ENCODE results near the gene CSMD2.

CSMD2 gene

GRCh38 chr1:33703464-33703863 is 461.6 kb downstream of the CSMD2 start:
- no peak for DNase-seq

GRCh38 chr1:33698361-33699035 is 466.5 kb downstream of the CSMD2 start:
- DNase-seq = no peak

- no peak for DNase-seq
Measured at GRCh38 chr1:33697816-33698215, 467.2 kb downstream of the CSMD2 start.

- no peak for DNase-seq
Measured at GRCh38 chr1:33696962-33697361, 468.1 kb downstream of the CSMD2 start.

GRCh38 chr1:33696311-33696710 is 468.7 kb downstream of the CSMD2 start:
- no peak for DNase-seq

GRCh38 chr1:33692206-33693188 is 472.5 kb downstream of the CSMD2 start:
- no peak for DNase-seq

- DNase-seq = no peak
Measured at GRCh38 chr1:33687000-33687399, 478.0 kb downstream of the CSMD2 start.

GRCh38 chr1:33686551-33686950 is 478.5 kb downstream of the CSMD2 start:
- no peak for DNase-seq

- DNase-seq = no peak
Measured at GRCh38 chr1:33685256-33685655, 479.8 kb downstream of the CSMD2 start.

- no peak for DNase-seq
Measured at GRCh38 chr1:33684396-33685179, 480.4 kb downstream of the CSMD2 start.

GRCh38 chr1:33683913-33684312 is 481.1 kb downstream of the CSMD2 start:
- no peak for DNase-seq

GRCh38 chr1:33682371-33682770 is 482.7 kb downstream of the CSMD2 start:
- DNase-seq = no peak

GRCh38 chr1:33680281-33680840 is 484.7 kb downstream of the CSMD2 start:
- no peak for DNase-seq

GRCh38 chr1:33670567-33670966 is 494.5 kb downstream of the CSMD2 start:
- no peak for DNase-seq

- no peak for DNase-seq
Measured at GRCh38 chr1:33668695-33669094, 496.3 kb downstream of the CSMD2 start.

- no peak for DNase-seq
Measured at GRCh38 chr1:33667386-33668282, 497.4 kb downstream of the CSMD2 start.

GRCh38 chr1:33666616-33667015 is 498.4 kb downstream of the CSMD2 start:
- no peak for DNase-seq

GRCh38 chr1:33661811-33662454 is 503.1 kb downstream of the CSMD2 start:
- DNase-seq = peak; percentile 87

GRCh38 chr1:33660956-33661355 is 504.1 kb downstream of the CSMD2 start:
- DNase-seq = no peak

GRCh38 chr1:33660244-33660643 is 504.8 kb downstream of the CSMD2 start:
- no peak for DNase-seq

- no peak for DNase-seq
Measured at GRCh38 chr1:33659641-33660040, 505.4 kb downstream of the CSMD2 start.

All from NCI-H187 treated with DMSO at 0.1 percent for 48 hours (cell line).